ENCODE results near the gene GRHL1. TPM values are rescaled to one million over a fixed set of nuclear protein-coding genes. Genes with fewer than 3 reads are reported as not detected.

Gene GRHL1
- total and polyA plus RNA-seq, 3 donors from 2014 or later: 4.6 to 8.3 (median 8.0) TPM

DNA sequence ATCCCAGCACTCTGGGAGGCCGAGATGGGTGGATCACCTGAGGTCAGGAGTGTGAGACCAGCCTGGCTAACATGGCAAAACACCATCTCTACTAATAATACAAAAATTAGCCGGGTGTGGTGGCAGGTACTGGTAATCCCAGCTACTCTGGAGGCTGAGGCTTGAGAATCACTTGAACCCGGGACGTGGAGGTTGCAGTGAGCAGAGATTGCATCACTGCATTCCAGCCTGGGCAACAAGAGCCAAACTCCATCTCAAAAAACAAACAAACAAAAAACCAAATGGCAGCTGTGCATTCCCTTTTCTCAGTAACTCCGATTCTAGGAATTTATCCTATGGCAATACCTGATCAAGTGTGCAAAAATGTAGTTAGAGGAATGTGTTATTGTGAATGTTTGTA, 4.7 kb upstream of the GRHL1 start:
- Histone ChIP-seq H3K27me3 (no peaks in the 10 kb centered on the region), H3K27ac (no peak overlapping the region), H3K36me3 (ENCODE audit: low read depth, missing control alignments) (no peaks in the 10 kb centered on the region), H3K9me3 (no peaks in the 10 kb centered on the region), H3K4me1 (peaks cover 8% of the 10 kb centered on the region), H3K4me3 (no peak overlapping the region)
- intact Hi-C loops (cut with DNase I; ENCODE audit: low total_unique reads): no loop called here
- no peak for DNase-seq
- WGBS, 2 donors: 88 to 90% methylated on average over 5 of the region's 5 CpGs
- no peak for TF ChIP-seq POLR2A (IDR thresholded peaks at IDR 0.05)
- TF ChIP-seq, protein P1, sequence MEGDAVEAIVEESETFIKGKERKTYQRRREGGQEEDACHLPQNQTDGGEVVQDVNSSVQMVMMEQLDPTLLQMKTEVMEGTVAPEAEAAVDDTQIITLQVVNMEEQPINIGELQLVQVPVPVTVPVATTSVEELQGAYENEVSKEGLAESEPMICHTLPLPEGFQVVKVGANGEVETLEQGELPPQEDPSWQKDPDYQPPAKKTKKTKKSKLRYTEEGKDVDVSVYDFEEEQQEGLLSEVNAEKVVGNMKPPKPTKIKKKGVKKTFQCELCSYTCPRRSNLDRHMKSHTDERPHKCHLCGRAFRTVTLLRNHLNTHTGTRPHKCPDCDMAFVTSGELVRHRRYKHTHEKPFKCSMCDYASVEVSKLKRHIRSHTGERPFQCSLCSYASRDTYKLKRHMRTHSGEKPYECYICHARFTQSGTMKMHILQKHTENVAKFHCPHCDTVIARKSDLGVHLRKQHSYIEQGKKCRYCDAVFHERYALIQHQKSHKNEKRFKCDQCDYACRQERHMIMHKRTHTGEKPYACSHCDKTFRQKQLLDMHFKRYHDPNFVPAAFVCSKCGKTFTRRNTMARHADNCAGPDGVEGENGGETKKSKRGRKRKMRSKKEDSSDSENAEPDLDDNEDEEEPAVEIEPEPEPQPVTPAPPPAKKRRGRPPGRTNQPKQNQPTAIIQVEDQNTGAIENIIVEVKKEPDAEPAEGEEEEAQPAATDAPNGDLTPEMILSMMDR (IDR thresholded peaks at IDR 0.05): no peak

DNA sequence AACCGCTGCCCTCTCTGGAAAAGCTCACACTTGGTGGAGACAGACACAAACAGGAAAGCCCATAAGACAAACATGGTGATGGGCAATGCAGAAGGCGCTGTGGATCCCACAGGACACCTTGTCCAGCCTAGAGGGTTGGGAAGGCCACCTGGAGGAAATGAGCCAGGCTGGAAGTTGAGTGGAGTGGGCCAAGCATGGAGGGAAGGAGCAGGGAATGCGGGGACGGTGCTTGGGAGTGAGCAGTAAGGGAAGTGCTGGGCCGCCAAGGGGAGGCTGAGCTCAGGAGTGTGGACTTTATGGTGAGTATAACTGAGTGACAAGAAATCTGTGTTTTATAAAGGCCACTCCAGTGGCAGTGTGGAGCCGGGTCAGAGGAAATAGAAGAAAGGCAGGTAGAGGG, 2.8 kb upstream of the GRHL1 start:
- H3K27ac ChIP-seq: no peak overlapping the region
- TF ChIP-seq, protein P1 (IDR thresholded peaks at IDR 0.05): no peak
- no peak for TF ChIP-seq POLR2A (IDR thresholded peaks at IDR 0.05)
- no peak for DNase-seq
- no peaks in the 10 kb centered on the region for H3K36me3 ChIP-seq (ENCODE audit: low read depth, missing control alignments)
- H3K4me3 ChIP-seq: no peak overlapping the region
- H3K9me3 ChIP-seq: no peaks in the 10 kb centered on the region
- intact Hi-C loops (cut with DNase I; ENCODE audit: low total_unique reads): no loop called here
- H3K4me1 ChIP-seq: peaks cover 8% of the 10 kb centered on the region
- no peaks in the 10 kb centered on the region for H3K27me3 ChIP-seq
- 82 to 86% methylated on average over 5 to 6 of the region's 6 CpGs for whole genome bisulfite sequencing, 2 donors

DNA sequence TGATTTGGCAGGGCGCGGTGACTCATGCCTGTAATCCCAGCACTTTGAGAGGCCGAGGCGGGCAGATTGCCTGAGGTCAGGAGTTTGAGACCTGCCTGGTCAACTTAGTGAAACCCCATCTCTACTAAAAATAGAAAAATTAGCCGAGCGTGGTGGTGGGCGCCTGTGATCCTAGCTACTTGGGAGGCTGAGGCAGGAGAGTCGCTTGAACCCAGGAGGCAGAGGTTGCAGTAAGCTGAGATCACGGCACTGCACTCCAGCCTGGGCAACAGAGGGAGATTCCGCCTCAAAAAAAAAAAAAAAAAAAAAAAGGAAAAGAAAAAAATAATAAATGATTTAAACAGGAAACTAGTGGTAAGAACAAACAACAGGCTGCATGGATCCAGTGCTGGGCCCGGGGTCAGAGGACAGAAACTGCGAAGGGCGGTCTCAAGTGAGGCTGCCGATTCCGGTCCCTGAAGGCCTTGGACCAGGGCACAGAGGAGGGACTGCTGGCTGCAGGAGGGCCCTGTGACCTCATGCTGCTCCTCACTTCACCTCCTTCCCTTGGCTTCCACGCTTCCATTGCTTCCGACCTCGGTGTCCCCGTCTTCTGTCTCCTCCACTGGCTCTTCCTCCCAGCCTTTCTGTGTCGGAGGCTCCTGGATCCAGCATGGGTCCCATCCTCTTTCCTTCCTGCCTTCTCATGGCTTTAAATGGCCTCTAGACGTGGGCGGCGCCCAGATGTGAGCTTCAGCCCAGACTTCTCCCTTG, 2.1 kb upstream of the GRHL1 start:
- Histone ChIP-seq H3K4me3 (peak overlapping the region in 1 of 2 donors; percentile 67), H3K27ac (no peak overlapping the region), H3K9me3 (no peaks in the 10 kb centered on the region), H3K4me1 (peaks cover 5% of the 10 kb centered on the region), H3K27me3 (no peaks in the 10 kb centered on the region), H3K36me3 (ENCODE audit: low read depth, missing control alignments) (no peaks in the 10 kb centered on the region)
- TF ChIP-seq, protein P1 (IDR thresholded peaks at IDR 0.05): no peak
- no peak for TF ChIP-seq POLR2A (IDR thresholded peaks at IDR 0.05)
- DNase-seq: no peak
- 55 to 73% methylated on average over 23 of the region's 23 CpGs for WGBS, 2 donors
- intact Hi-C loops (cut with DNase I; ENCODE audit: low total_unique reads): no loop called here

DNA sequence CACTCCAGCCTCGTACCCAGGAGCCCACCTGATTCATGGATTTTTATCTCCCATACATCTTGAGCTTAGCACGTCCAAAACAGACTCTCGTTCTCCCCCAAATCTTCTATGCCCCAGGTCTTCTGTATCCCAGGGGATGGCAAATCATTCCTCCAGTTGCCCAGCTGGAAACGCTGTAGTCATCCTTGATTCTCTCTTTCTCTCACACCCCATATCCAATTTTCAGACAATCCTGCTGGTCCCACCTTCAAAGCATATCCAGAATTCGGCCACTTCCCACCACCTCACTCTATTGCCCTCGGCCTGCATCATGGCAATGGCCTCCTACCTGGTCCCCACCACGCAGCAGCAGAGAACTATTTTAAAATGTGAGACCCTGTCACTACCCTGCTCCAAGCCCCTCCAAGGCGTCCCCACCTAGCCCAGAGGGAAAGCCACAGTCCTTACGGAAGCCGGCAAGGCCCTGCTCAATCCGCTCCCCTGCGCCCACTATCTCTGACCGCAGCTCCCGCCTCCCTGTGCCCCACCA, 1.4 kb upstream of the GRHL1 start:
- WGBS, 2 donors: 52 to 74% methylated on average over 11 to 14 of the region's 14 CpGs
- Histone ChIP-seq H3K27me3 (no peaks in the 10 kb centered on the region), H3K27ac (peak overlapping the region; percentile 43 to 61), H3K36me3 (ENCODE audit: low read depth, missing control alignments) (no peaks in the 10 kb centered on the region), H3K4me1 (no peaks in the 10 kb centered on the region), H3K9me3 (no peaks in the 10 kb centered on the region), H3K4me3 (peak overlapping the region; percentile 67 to 78)
- peak; percentile 41 for DNase-seq
- intact Hi-C loops (cut with DNase I; ENCODE audit: low total_unique reads): no loop called here
- TF ChIP-seq, protein P1 (IDR thresholded peaks at IDR 0.05): no peak
- no peak for TF ChIP-seq POLR2A (IDR thresholded peaks at IDR 0.05)

Measured in testis (tissue), 3 donors.